ENCODE data around the gene CACNA1E. TPM values are rescaled to one million over a fixed set of nuclear protein-coding genes. Genes with fewer than 3 reads are reported as not detected.
"Not testable (repeated sequence)": the region's sequence is repeated elsewhere in the genome, so short reads cannot be mapped to it uniquely, and the experiment has no call there.

Gene CACNA1E
- polyA plus RNA-seq, 3 donors from 2014 or later, result not detected

DNA sequence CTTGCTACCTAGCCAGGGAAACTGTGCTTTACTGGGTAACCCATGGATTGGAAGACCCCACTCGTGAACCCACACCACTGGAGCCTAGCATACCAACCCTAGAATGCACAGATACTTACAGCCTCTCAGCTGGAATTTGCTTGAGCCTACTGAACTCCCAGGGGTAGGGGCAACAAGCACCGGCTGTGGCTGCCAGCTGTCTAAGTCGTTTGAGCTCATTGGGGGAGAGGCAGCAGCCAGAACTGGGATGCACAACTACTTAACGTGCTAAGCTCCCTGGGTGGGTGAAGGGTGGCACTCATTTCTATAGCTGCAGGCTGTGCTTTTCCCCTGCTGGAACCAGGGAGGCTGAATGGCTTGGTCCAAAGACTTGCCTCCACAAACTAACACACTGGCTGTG lies 365.8 kb downstream of the CACNA1E start:
- Mint-ChIP-seq H3K27me3 (ENCODE audit: low read depth in 3 of 3) (peaks cover 0 to 7% (median 3%) of the 10 kb centered on the region in 3 donors), H3K36me3 (no peaks in the 10 kb centered on the region), H3K27ac (no peak overlapping the region), H3K4me1 (no peaks in the 10 kb centered on the region), H3K4me3 (no peak overlapping the region), H3K9me3 (peaks cover 7 to 26% (median 13%) of the 10 kb centered on the region in 6 donors)
- DNase-seq, result no peak

DNA sequence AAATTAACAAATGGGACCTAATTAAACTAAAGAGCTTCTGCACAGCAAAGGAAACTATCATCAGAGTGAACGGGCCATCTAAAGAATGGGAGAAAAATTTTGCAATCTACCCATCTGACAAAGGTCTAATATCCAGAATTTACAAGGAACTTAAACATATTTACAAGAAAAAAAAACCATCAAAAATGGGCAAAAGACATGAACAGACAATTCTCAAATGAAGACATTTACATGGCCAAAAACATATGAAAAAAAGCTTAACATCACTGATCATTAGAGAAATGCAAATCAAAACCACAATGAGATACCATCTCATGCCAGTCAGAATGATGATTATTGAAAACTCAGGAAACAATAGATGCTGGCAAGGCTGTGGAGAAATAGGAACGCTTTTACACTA lies 370.9 kb downstream of the CACNA1E start:
- not testable (repeated sequence) for H3K27me3 Mint-ChIP-seq (ENCODE audit: low read depth in 3 of 3); H3K36me3 Mint-ChIP-seq; DNase-seq; H3K4me1 Mint-ChIP-seq; H3K27ac Mint-ChIP-seq; H3K4me3 Mint-ChIP-seq
- H3K9me3 Mint-ChIP-seq, result peaks cover 9 to 22% (median 10%) of the 10 kb centered on the region in 6 donors

DNA sequence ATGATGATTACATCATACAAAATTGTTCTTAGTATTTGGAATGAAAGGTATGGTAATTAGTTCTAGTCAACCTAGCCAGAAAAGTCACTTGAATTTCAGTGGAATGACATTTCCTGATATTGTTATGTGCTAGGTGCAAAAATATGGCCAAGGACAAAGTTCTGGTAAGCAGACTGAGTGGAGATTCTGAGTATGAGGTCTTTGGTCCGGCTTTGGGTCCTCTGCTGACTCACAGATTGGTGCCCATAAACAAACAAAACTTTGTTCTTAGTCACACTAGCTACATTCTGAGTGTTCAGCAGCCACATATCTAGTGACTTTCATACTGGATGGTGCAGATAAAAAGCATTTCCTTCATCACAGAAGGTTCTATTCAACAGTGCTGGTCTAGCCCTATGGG lies 372.1 kb downstream of the CACNA1E start:
- H3K27ac Mint-ChIP-seq, result no peak overlapping the region
- DNase-seq, result no peak
- H3K4me3 Mint-ChIP-seq, result no peak overlapping the region
- no peaks in the 10 kb centered on the region for H3K4me1 Mint-ChIP-seq
- peaks cover 7 to 14% (median 11%) of the 10 kb centered on the region in 6 donors for H3K9me3 Mint-ChIP-seq
- H3K36me3 Mint-ChIP-seq, result no peaks in the 10 kb centered on the region
- peaks cover 0 to 3% (median 3%) of the 10 kb centered on the region in 3 donors for H3K27me3 Mint-ChIP-seq (ENCODE audit: low read depth in 3 of 3)
